Posterior vena cava (tissue), 2 donors: Measurements from ENCODE around the gene CEP250. TPM values are rescaled to one million over a fixed set of nuclear protein-coding genes. Genes with fewer than 3 reads are reported as not detected.

ENCODE experiments used
- DNase-seq: peaks from one replicate; pipeline ENCODE4 v3.0.0-alpha.2; 2020; ENCODE audit warnings: low spot score
- intact Hi-C, 2 donors: fragments of 100-400 bp; cut with DNase I; formaldehyde crosslinking; loops; one replicate each; pipeline versions ENCODE4 v1.14.1 to v1.14.2; 2022 to 2023
- total RNA-seq, 2 donors: library from RNA; stranded (reverse); fragmentation: NEBNext Ultra II Directional; extraction: Animal tissue kit (Norgen Biotek cat#: 25700); gene quantifications; one replicate each; pipeline ENCODE4 v1.2.1, GENCODE V29; 2021
- donor health status: DM: yes; HTN: yes; CAD: no.
- donor health status: DM: yes; HTN: yes; CAD: no.

Gene CEP250
- total RNA-seq, 2 donors from 2014 or later = 20.4 to 22.2 TPM

GRCh38 chr20:35478804-35479472, 23.5 kb downstream of the CEP250 start:
- no peak for DNase-seq
- intact Hi-C loops = loop anchor here in 1 of 2 donors (10.0 kb wide), 1 partner anchor 216 kb away; the partner anchor contains the start of genes NFS1 and ROMO1

GRCh38 chr20:35479798-35480197, 24.4 kb downstream of the CEP250 start:
- no peak for DNase-seq
- intact Hi-C loops = loop anchor here in 1 of 2 donors (10.0 kb wide), 1 partner anchor 215 kb away; the partner anchor contains the start of genes NFS1 and ROMO1

DNA sequence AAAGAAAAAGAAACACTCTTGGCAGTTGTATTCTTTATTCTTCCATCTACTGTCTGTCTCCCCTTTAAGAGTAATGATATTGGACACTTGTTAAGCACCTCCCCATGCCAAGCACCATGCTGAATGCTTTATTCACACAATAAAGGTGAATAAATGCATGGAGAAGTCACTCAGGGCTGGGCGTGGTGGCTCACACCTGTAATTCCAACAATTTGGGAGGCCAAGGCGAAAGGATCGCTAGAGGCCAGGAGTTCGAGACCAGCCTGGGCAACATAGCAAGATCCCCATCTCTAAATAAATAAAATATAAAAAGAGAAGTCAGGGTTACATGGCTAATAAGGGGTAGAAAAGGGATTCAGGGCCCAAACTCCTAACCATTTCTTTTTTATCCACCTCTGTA, 32.1 kb downstream of the CEP250 start:
- no peak for DNase-seq
- intact Hi-C loops = no loop called here

- intact Hi-C loops = no loop called here
- no peak for DNase-seq
These were observed 34.3 kb downstream of the CEP250 start for GRCh38 chr20:35489717-35490116.

- intact Hi-C loops = no loop called here
These were observed 35.4 kb downstream of the CEP250 start for GRCh38 chr20:35490736-35491181.

GRCh38 chr20:35491823-35492222, 36.4 kb downstream of the CEP250 start:
- DNase-seq = no peak
- intact Hi-C loops = no loop called here

More at GRCh38 chr20:35490736-35491181, 35.4 kb downstream of the CEP250 start:
- DNase-seq = no peak

DNA sequence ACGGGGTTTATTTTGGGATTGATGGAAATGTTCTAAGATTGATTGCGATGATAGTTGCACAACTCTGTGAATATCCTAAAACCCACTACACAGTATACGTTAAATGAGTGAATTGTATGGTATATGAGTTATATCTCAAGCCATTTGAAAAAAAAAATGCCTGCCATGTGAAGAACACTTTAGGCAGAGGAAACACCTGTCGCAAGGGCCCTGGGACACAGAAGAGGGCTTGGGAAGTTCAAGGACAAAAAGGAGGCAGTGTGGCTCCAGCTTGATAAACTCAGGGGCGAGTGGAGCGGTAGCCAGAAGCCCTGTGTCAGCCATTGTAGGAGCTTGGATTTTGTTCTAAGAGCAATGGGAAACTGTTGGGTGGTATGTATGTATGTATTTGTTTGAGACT, 37.0 kb downstream of the CEP250 start:
- no peak for DNase-seq
- intact Hi-C loops = no loop called here

DNA sequence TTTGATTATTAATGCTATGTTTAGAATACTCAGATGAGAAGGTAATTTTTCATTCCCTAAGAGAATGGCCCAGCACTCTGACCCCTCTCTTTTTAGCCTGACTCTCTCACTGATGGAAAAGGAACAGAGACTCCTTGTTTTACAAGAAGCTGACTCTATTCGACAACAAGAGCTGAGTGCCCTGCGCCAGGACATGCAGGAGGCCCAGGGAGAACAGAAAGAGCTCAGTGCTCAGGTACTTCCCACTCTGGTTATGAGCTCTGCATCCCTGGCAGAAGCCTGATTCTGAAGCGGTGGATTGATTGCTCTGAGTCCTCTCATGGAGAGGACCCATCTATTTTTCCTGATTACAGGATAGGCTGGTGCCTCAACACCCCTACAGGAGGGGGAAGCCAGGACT, 41.1 kb downstream of the CEP250 start:
- intact Hi-C loops = no loop called here
- DNase-seq = no peak

DNA sequence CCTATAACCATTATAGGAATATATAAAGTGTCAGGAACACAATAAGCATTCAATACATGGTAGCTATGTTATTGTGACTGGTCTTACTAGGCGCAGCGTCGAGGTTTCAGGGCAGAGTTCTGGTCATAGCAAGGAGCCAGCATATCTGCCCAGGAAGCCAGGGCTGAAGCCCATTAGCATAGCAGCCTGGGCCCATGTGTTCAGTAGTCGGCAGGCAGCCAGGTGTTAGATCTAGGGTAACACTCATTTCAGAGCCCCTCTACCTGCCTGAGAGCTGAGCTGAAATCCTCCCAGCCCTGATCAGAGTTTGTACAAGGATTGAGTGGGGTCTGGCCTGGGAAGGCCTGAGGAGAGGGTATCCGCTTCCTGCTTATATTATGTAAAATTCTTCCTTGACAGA, 41.9 kb downstream of the CEP250 start:
- no peak for DNase-seq
- intact Hi-C loops = no loop called here

DNA sequence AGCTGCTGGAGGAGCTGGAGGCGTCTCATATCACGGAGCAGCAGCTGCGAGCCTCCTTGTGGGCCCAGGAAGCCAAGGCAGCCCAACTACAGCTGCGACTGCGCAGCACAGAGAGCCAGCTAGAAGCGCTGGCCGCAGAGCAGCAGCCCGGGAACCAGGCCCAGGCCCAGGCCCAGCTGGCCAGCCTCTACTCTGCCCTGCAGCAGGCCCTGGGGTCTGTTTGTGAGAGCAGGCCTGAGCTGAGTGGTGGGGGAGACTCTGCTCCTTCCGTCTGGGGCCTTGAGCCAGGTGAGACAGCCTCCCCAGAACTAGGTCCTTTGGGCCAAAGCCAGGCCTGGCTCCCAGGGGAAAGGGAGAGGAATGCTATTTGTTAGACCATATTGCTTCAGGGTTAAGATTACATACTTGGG, 42.4 kb downstream of the CEP250 start:
- intact Hi-C loops = no loop called here

GRCh38 chr20:35499271-35499670, 43.9 kb downstream of the CEP250 start:
- intact Hi-C loops = no loop called here
- DNase-seq = no peak

More for the DNA sequence above, 42.4 kb downstream of the CEP250 start:
- peak; percentile 90 for DNase-seq

DNA sequence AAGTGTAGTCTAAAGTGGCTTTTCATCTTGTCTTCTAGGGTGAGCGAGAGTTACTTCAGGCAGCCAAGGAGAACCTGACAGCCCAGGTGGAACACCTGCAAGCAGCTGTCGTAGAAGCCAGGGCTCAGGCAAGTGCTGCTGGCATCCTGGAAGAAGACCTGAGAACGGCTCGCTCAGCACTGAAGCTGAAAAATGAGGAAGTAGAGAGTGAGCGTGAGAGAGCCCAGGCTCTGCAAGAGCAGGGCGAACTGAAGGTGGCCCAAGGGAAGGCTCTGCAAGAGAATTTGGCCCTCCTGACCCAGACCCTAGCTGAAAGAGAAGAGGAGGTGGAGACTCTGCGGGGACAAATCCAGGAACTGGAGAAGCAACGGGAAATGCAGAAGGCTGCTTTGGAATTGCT, 47.0 kb downstream of the CEP250 start:
- intact Hi-C loops = no loop called here

DNA sequence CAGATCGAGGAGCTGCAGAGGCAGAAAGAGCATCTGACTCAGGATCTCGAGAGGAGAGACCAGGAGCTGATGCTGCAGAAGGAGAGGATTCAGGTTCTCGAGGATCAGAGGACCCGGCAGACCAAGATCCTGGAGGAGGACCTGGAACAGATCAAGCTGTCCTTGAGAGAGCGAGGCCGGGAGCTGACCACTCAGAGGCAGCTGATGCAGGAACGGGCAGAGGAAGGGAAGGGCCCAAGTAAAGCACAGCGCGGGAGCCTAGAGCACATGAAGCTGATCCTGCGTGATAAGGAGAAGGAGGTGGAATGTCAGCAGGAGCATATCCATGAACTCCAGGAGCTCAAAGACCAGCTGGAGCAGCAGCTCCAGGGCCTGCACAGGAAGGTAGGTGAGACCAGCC, 47.9 kb downstream of the CEP250 start:
- no peak for DNase-seq
- intact Hi-C loops = no loop called here

More for the DNA sequence above, 47.0 kb downstream of the CEP250 start:
- DNase-seq = no peak

- DNase-seq = no peak
- intact Hi-C loops = no loop called here
These were observed 48.6 kb downstream of the CEP250 start for GRCh38 chr20:35503841-35504561.

DNA sequence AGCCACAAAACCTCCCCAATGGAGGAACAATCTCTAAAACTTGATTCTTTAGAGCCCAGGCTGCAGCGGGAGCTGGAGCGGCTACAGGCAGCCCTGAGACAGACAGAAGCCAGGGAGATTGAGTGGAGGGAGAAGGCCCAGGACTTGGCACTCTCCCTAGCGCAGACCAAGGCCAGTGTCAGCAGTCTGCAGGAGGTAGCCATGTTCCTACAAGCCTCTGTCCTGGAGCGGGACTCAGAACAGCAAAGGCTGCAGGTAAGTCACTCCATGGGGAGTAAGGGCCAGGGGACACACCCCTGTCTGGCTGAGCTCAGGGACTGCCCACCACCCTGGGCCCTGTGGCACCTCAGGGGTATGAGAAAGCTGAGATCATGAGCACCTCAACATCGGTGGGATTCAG, 49.4 kb downstream of the CEP250 start:
- intact Hi-C loops = no loop called here
- no peak for DNase-seq

GRCh38 chr20:35506179-35506578, 50.8 kb downstream of the CEP250 start:
- DNase-seq = no peak
- intact Hi-C loops = no loop called here

DNA sequence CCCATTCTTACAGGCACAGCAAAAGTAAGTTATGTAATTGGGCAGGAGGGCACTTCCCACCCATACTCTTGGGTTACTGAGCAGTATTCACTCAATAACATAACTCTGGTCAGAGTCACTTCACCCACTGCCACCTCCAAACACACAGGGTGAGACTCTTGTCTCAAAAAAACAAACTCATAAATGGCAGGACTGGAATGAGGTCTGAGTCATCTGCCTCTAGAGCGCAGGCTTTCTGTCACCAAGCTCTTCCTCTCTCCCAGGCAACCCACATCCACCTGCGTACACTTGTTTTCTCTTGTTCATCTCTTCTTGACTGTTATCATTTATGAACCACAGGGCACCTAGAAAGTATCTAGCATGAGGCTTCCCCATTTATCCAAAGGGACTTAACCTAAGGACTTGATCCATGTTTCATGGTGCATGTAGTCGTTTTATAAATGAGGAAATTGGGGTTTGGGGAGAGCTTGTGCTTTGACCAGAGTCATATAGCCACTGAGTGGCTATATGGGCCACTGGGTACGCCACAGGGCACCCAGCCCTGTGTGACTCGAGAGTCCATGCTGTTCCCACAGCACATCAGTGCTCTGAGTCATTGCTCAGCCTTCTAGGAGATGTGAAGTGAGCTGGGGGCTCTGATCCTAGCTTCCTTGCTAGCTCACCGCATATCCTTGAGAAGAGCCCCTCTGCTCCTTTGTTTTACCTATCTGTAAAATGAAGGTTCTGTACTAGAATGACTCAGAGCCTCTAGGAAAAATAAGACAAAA, 51.7 kb downstream of the CEP250 start:
- DNase-seq = no peak
- intact Hi-C loops = no loop called here

DNA sequence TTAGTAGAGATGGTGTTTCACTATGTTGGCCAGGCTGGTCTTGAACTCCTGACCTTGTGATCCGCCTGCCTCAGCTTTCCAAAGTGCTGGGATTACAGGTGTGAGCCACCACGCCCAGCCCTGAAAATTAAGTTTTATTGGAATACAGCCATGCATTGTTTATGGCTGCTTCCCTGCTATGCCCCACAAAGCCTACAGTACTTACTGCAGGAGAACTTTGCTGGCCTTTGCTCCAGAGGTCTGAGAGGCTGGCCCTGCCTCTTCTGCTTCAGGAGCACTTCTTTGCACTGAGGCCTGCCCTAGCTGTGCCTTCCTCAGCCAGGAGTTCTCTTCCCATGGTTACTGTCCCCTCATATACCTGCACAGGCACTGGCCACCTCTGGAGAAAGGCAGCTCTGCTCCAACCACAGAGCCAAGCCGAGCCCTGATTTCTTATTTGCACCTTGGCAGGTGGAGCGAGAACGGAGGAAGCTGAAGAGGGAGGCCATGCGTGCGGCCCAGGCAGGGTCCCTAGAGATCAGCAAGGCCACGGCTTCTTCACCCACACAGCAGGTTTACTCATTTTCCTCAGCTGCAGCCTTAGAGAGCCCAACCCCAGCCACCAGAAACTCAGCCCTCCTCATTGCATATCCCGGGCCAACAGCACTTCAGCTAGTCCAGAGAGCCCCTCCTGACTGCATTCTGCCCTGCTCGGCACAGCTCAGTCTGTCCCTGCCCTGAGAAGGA, 53.3 kb downstream of the CEP250 start:
- DNase-seq = no peak
- intact Hi-C loops = no loop called here

DNA sequence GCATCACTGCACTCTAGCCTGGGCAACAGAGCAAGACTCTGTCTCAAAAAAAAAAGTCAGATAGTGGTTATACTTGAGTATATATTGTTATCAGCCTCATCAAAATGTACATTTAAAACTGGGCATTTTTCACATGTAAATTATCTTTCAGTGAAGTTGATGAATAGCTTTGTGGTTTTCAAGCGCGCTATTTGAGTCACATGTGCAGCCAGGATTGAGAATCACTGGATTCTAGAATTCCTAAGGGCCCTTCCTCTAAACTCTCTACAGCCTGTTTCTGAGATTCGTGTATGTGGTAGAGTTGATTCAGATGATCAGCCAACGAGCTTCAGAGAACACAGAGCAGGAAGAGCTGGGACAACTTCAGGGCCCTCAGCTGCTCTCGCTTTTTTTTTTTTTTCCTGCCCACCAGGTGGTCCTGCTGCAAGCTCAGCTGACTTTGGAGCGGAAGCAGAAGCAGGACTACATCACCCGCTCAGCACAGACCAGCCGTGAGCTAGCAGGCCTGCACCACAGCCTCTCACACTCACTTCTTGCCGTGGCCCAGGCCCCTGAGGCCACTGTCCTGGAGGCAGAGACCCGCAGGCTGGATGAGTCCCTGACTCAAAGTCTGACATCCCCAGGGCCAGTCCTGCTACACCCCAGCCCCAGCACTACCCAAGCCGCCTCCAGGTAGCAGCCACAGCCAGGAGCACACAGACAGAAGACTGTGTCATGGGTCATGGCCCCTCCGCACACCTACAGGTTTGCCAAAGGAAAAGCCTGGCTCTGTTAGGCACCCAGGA, 55.7 kb downstream of the CEP250 start:
- intact Hi-C loops = no loop called here
- DNase-seq = no peak
